Gastrocnemius medialis (tissue), 4 donors: Measurements from ENCODE around the gene CCDC85C.

Experiments
- POLR2A ChIP-seq, 2 donors: fragments of 450-650 bp; IDR thresholded peaks; one replicate each; pipeline ENCODE4 v1.6.1; 2017; ENCODE audit warnings: antibody characterized with exemption in 2 of 2, mild to moderate bottlenecking in 2 of 2, moderate library complexity in 2 of 2
- TF ChIP-seq, protein P1 (sequence below), 5 experiments: fragments of 450-650 bp in 3 of 5; fragments of 200-600 bp in 2 of 5; sonication (generic) in 2 of 5; IDR thresholded peaks in 4 of 5; conservative IDR thresholded peaks in 1 of 5; 1 replicate in 4 of 5; 2 replicates in 1 of 5; pipeline ENCODE4 v1.5.1; 2016 to 2019; ENCODE audit warnings: antibody characterized with exemption in 5 of 5, mild to moderate bottlenecking in 3 of 5, moderate library complexity in 3 of 5

DNA sequence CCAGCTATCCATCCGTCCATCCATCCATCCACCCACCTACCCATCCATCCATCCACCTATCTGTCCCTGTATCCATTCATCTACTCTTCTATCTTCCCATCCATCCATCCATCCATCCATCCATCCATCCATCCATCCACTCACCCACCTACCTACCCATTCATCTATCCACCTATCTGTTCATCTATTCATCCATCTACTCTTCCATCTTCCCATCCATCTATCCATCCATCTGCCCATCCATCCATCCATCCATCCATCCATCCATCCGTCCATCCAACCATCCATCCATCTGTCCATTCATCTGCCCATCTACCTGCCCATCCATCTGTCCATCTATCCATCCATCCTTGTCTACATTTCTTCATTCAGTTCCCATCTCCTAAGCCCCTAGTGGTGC is 23.1 kb upstream of the CCDC85C start:
- no peak for TF ChIP-seq POLR2A (IDR thresholded peaks at IDR 0.05)
- TF ChIP-seq, protein P1, sequence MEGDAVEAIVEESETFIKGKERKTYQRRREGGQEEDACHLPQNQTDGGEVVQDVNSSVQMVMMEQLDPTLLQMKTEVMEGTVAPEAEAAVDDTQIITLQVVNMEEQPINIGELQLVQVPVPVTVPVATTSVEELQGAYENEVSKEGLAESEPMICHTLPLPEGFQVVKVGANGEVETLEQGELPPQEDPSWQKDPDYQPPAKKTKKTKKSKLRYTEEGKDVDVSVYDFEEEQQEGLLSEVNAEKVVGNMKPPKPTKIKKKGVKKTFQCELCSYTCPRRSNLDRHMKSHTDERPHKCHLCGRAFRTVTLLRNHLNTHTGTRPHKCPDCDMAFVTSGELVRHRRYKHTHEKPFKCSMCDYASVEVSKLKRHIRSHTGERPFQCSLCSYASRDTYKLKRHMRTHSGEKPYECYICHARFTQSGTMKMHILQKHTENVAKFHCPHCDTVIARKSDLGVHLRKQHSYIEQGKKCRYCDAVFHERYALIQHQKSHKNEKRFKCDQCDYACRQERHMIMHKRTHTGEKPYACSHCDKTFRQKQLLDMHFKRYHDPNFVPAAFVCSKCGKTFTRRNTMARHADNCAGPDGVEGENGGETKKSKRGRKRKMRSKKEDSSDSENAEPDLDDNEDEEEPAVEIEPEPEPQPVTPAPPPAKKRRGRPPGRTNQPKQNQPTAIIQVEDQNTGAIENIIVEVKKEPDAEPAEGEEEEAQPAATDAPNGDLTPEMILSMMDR (IDR thresholded peaks at IDR 0.05 in 4 of 5, conservative IDR thresholded peaks at IDR 0.05 in 1 of 5): no peak
